ENCODE measurements around the gene KCNMA1.

The KCNMA1 gene

GRCh38 chr10:77581738-77582137 is 55.9 kb downstream of the KCNMA1 start:
- no peak for DNase-seq (ENCODE audit: low read depth)
- H3K4me3 ChIP-seq (ENCODE audit: low read depth, low read length): no peak overlapping the region
- no peak for TF ChIP-seq MYC (IDR thresholded peaks at IDR 0.05; ENCODE audit: low read depth, low read length)

- TF ChIP-seq MYC (IDR thresholded peaks at IDR 0.05; ENCODE audit: low read depth, low read length) (no peak), CTCF (IDR thresholded peaks at IDR 0.05; ENCODE audit: low read depth, low read length) (no peak), POLR2A (IDR thresholded peaks at IDR 0.05; ENCODE audit: extremely low read depth, insufficient read length) (no peak)
- TF ChIP-seq, protein P1, sequence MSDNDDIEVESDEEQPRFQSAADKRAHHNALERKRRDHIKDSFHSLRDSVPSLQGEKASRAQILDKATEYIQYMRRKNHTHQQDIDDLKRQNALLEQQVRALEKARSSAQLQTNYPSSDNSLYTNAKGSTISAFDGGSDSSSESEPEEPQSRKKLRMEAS (IDR thresholded peaks at IDR 0.05; ENCODE audit: low read depth, low read length): no peak
- H3K4me3 ChIP-seq (ENCODE audit: low read depth, low read length): no peak overlapping the region
- no peak for DNase-seq (ENCODE audit: low read depth)
Measured at GRCh38 chr10:77580482-77580881, 57.1 kb downstream of the KCNMA1 start.

DNA sequence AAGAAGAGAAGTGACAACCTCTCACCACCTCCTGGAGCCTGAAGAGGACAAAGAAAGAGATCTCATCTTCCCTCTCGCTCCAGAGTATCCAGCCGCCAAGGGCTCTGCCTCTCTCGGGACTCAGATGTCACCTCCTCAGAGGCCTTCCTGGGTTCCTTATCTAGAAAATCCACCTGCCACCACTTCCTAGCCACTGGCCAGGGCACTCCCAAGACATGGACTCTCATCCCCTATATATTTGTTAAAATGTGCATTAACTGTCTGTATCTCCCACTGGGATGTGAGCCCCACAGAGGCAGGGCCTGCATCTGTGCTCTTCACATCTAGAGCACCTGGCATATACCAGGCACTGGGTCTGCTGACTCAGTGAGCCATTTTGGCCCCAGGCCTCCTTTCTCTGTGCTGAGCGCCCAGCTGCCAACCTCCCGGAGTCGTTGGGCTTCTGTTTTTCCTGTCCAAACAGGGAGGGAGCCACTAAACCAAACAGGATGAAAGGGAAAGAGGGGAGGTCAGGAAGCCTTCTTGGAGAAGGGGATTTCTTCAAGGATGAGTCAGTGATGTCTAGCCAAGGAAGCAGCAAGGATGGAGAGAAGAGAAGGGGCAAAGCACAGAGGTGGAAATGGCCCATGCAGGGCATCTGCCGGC is 58.9 kb downstream of the KCNMA1 start:
- TF ChIP-seq POLR2A (IDR thresholded peaks at IDR 0.05; ENCODE audit: extremely low read depth, insufficient read length) (no peak), MYC (IDR thresholded peaks at IDR 0.05; ENCODE audit: low read depth, low read length) (no peak), CTCF (IDR thresholded peaks at IDR 0.05; ENCODE audit: low read depth, low read length) (no peak)
- TF ChIP-seq, protein P1 (IDR thresholded peaks at IDR 0.05; ENCODE audit: low read depth, low read length): no peak
- DNase-seq (ENCODE audit: low read depth): no peak
- no peak overlapping the region for H3K4me3 ChIP-seq (ENCODE audit: low read depth, low read length)

GRCh38 chr10:77577666-77578229 is 59.9 kb downstream of the KCNMA1 start:
- TF ChIP-seq POLR2A (IDR thresholded peaks at IDR 0.05; ENCODE audit: extremely low read depth, insufficient read length): no peak
- TF ChIP-seq, protein P1 (IDR thresholded peaks at IDR 0.05; ENCODE audit: low read depth, low read length): no peak
- no peak for TF ChIP-seq CTCF (IDR thresholded peaks at IDR 0.05; ENCODE audit: low read depth, low read length)
- no peak for TF ChIP-seq MYC (IDR thresholded peaks at IDR 0.05; ENCODE audit: low read depth, low read length)
- H3K4me3 ChIP-seq (ENCODE audit: low read depth, low read length): no peak overlapping the region
- DNase-seq (ENCODE audit: low read depth): no peak

DNA sequence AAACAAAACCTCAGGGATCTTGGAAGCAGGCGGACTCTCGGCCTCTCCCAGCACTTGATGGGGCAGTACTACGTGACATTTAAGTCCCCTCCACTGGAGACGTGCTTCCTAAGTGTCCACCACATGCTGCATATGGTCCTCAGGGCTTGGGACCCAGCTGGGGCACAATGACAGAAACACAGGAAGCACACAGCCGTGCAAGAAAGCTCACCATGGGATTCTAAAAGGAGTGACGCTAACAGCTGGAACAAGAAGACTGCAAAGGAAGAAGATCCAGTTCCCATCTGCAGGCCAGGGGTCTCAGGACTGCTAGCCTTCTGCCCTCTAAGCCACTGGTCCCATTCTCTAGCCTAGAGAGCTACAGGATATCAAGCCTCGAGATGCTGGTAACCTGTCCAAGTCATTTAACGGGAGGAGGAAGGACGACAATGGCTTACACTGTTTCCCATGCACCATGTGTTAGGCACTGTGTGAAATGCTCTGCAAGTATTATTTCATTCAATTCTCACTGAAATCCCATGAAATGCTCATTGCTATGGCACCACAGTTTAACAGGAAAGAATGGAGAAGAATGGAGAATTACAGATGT is 61.1 kb downstream of the KCNMA1 start:
- DNase-seq (ENCODE audit: low read depth): no peak
- TF ChIP-seq CTCF (IDR thresholded peaks at IDR 0.05; ENCODE audit: low read depth, low read length) (no peak), POLR2A (IDR thresholded peaks at IDR 0.05; ENCODE audit: extremely low read depth, insufficient read length) (no peak), MYC (IDR thresholded peaks at IDR 0.05; ENCODE audit: low read depth, low read length) (no peak)
- TF ChIP-seq, protein P1 (IDR thresholded peaks at IDR 0.05; ENCODE audit: low read depth, low read length): no peak

DNA sequence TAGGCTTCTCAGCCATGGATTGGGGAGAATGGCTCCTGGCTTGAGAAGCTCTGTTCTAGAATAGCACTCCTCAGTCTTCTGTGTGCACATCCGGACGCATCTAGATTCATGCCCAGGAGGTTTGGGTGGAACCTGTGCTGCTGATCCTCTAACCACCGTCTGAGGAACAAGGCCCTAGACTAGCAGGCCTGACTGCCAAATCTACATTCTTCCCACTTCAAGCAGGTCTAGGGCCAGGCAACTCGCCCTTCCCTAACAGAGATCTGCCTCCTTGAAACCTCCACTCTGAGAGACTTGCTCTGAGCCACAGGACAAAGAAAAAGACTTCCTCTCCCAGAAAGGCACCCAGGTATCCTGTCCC is 61.6 kb downstream of the KCNMA1 start:
- TF ChIP-seq POLR2A (IDR thresholded peaks at IDR 0.05; ENCODE audit: extremely low read depth, insufficient read length) (no peak), MYC (IDR thresholded peaks at IDR 0.05; ENCODE audit: low read depth, low read length) (no peak), CTCF (IDR thresholded peaks at IDR 0.05; ENCODE audit: low read depth, low read length) (no peak)
- TF ChIP-seq, protein P1 (IDR thresholded peaks at IDR 0.05; ENCODE audit: low read depth, low read length): no peak
- no peak for DNase-seq (ENCODE audit: low read depth)
- no peak overlapping the region for H3K4me3 ChIP-seq (ENCODE audit: low read depth, low read length)

More for the DNA sequence above, 61.1 kb downstream of the KCNMA1 start:
- H3K4me3 ChIP-seq (ENCODE audit: low read depth, low read length): no peak overlapping the region

Data from NB4 (cell line).